Stimulated activated CD8-positive, alpha-beta memory T cell treated with anti-CD3 and anti-CD28 coated beads, Interleukin-7, amount 100 ng/mL, for 4 hours (primary cell): Measurements from ENCODE around the gene NXT1.
A peak's percentile ranks its signal among the peaks of the same experiment; 100 is the strongest.

Experiments
- DNase-seq, 2 donors: peaks; one replicate each; pipeline ENCODE4 v3.0.0-alpha.2; 2020; ENCODE audit warnings: low read depth in 2 of 2

NXT1 gene

GRCh38 chr20:23361119-23361475 lies 10.5 kb downstream of the NXT1 start:
- DNase-seq: no peak

- DNase-seq: peak; percentile 94 to 99
These were observed 11.1 kb downstream of the NXT1 start, which contains the start of gene GZF1 for GRCh38 chr20:23361476-23362391. Gene GZF1, plus strand, starts transcription at chr20:23362182. Its CDS starts 2,202 bp downstream, at chr20:23364384.

- DNase-seq: peak in 1 of 2 donors; percentile 23
These were observed 12.0 kb downstream of the NXT1 start for GRCh38 chr20:23362392-23363256.

GRCh38 chr20:23363257-23363649 lies 12.7 kb downstream of the NXT1 start:
- DNase-seq: no peak

GRCh38 chr20:23365390-23366165 lies 15.0 kb downstream of the NXT1 start:
- DNase-seq: no peak

- DNase-seq: no peak
These were observed 15.8 kb downstream of the NXT1 start for GRCh38 chr20:23366384-23366783.

- no peak for DNase-seq
These were observed 17.2 kb downstream of the NXT1 start for GRCh38 chr20:23367770-23368169.

- no peak for DNase-seq
These were observed 17.9 kb downstream of the NXT1 start for GRCh38 chr20:23368316-23369071.

- no peak for DNase-seq
These were observed 18.7 kb downstream of the NXT1 start for GRCh38 chr20:23369072-23369823.

- no peak for DNase-seq
These were observed 19.7 kb downstream of the NXT1 start for GRCh38 chr20:23370274-23370673.

GRCh38 chr20:23370873-23371272 lies 20.3 kb downstream of the NXT1 start:
- no peak for DNase-seq

GRCh38 chr20:23371496-23371895 lies 20.9 kb downstream of the NXT1 start:
- DNase-seq: no peak

GRCh38 chr20:23374441-23374840 lies 23.9 kb downstream of the NXT1 start:
- no peak for DNase-seq

- no peak for DNase-seq
These were observed 25.2 kb downstream of the NXT1 start for GRCh38 chr20:23375827-23376226.

- DNase-seq: no peak
These were observed 29.2 kb downstream of the NXT1 start for GRCh38 chr20:23379772-23380171.

GRCh38 chr20:23381876-23382275 lies 31.3 kb downstream of the NXT1 start:
- no peak for DNase-seq

- no peak for DNase-seq
These were observed 35.9 kb downstream of the NXT1 start for GRCh38 chr20:23386304-23387117.

- DNase-seq: no peak
These were observed 36.5 kb downstream of the NXT1 start for GRCh38 chr20:23387118-23387443.

GRCh38 chr20:23390091-23390774 lies 39.6 kb downstream of the NXT1 start:
- no peak for DNase-seq
